Measurements from ENCODE around the gene PPP1CA.
A peak's percentile ranks its signal among the peaks of the same experiment; 100 is the strongest.
"Not testable (repeated sequence)": the region's sequence is repeated elsewhere in the genome, so short reads cannot be mapped to it uniquely, and the experiment has no call there.

The PPP1CA gene

DNA sequence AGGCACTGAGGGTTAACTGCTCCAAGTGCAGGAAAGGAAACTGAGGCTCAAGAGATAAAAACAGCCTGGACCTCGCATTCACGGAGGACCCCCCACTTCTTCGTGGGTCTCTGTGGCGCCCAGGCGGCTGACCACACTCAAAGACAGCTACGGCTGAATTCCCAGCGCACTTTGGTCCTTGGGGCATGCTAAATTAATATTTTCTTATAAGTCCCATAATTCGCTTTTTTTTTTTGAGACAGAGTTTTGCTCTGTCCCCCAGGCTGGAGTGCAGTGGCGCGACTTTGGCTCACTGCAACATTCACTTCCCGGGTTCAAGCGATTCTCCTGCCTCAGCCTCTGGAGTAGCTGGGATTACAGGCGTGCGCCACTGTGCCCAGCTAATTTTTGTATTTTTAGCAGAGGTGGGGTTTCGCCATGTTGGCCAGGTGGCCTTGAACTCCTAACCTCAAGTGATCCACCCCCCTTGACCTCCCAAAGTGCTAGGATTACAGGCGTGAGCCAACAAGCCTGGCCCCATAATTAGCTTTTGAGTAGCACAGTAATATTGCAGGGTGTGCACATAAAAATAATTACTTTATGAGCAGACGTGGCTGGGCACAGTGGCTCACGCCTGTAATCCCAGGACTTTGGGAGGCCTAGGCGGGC, 658 bp upstream of the PPP1CA start:
- DNase-seq (ENCODE audit: low read depth): not testable (repeated sequence)

DNA sequence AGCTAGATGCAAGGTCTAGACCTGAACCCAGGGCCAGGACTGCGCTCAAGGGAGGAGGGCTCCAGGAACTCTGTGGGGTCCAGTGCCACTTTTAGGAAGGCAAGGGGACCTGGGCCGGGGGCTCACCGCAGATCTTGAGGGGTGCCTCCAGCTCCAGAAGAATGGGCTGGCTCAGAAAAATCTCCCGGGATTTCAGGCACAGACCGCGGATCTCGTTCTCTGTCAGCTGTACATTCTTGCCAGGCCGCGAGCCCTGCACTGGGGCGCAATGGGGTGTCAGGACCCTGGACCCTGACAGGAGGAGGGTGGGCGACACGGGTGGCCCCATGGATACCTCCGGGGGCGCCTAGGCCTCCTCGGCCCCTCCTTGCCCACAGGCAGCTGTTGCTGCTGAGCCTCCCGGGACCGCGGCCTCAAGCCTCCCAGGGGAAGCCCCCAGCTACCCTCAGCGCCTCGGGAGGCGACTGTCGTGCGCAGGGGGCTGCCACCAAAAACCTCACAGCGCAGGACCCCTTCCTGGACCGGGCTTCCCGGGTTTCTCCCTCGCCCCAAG, 640 bp downstream of the PPP1CA start:
- no peak for DNase-seq (ENCODE audit: low read depth)

GRCh38 chr11:67400251-67400941, 1.3 kb downstream of the PPP1CA start:
- DNase-seq (ENCODE audit: low read depth): no peak

DNA sequence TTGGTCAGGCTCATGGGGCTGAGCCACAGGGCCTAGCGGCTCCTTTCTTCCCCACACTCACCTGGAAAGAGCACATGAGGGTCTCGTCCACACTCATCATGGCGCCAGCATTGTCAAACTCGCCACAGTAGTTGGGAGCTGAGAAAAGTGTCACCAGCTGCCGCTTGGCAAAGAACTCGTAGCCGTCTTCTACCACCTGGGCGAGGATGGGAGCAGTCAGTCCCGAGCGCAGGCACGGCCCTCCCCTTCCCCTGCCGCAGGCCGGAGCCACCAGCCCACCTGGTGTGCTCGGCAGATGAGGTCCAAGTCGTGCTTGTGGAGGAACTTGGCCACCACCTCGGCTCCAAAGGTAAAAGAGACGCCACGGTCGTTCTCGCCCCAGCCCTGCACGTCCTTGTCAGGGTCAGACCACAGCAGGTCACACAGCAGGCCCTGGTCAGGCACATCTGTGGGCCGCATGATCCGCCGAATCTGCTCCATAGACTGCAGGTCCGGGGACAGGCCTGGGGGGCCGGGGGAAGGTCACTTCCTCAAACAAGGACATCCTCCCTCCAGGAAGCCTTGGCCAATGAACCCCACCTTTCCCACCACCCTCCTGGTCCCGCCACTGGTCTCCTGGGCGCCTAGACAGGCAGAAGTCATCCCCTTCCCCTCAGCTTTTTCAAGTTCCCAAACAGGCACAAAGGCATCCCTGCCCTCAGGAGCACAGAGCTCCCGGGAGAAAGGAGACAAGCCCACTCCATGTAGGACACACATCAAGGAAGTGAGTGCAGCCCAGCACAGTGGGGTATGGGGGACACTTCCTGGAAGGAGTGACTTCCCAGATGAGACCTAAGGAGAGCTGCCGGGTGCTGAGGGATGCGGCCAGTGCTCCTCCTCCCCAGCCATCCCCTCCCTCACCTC, 2.7 kb downstream of the PPP1CA start:
- no peak for DNase-seq (ENCODE audit: low read depth)

GRCh38 chr11:67397986-67398660, 3.5 kb downstream of the PPP1CA start:
- DNase-seq (ENCODE audit: low read depth): no peak

DNA sequence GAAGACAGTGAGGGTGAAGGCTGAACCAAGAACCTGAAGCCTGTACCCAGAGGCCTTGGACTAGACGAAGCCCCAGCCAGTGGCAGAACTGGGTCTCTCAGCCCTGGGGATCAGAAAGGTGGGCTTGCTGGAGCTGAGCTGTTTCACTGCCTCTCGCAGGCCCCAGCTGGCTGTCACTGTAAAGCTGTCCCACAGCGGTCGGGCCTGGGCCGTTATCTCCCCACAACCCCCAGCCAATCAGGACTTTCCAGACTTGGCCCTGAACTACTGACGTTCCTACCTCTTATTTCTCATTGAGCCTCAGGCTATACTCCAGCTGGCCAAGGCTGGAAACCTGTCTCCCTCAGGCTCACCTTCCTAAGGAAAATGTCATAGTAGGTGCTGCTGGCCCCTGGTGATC, 4.1 kb downstream of the PPP1CA start:
- no peak for DNase-seq (ENCODE audit: low read depth)

DNA sequence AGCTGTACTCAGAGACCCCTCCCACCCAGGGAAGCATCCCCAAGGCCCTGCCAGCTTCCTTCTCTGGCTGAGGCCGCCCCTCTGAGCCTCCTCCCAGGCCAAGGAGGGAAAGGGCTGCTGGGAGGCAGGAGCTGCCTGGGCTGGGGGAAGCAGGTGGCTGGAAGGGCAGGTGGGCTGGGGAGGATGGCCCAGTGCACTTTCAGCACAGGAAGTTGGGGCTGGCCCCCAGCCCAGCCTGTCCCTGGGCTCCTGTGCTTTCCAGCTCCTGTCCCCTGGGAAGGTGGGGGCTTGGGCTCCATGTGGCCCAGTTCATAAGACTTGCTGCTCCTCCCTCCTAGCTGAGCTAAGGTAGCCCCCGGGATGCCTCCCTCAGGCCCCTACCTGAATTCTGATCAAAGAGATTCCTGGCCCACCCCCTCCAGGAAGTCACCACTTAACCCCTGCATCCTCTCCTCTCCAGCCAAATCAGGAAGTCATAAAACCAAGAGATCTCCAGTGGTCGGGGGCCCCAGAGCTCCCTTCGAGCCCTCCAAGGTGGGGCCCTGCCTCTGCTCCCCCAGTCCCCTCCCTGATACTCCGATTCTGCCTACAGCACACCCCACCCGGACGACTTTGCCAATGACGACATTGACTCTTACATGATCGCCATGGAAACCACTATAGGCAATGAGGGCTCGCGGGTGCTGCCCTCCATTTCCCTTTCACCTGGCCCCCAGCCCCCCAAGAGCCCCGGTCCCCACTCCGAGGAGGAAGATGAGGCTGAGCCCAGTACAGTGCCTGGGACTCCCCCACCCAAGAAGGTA, 4.9 kb downstream of the PPP1CA start:
- DNase-seq (ENCODE audit: low read depth): no peak

- no peak for DNase-seq (ENCODE audit: low read depth)
These were observed 5.4 kb downstream of the PPP1CA start for GRCh38 chr11:67396259-67396581.

GRCh38 chr11:67395555-67396258, 6.0 kb downstream of the PPP1CA start:
- no peak for DNase-seq (ENCODE audit: low read depth)

DNA sequence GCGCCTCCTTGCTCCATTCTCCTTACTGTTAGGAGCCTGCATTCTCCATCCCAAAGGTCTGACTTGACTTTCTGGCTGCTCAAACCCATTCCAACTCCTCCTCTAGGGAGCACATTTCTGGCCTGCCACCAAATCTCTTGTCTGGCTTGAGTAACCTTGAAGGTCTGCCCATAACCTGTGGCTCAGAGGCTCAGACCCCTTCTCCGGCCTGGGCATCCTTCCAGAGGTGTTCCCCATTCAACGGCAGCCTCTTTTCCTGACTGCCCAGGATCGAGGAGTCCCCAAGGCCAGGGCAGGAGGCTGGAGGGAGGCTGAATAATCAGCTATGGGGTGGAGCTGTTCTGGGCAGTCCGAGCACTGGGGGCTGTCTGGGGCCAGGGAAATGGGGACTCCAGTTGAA, 7.7 kb downstream of the PPP1CA start:
- DNase-seq (ENCODE audit: low read depth): no peak

- no peak for DNase-seq (ENCODE audit: low read depth)
These were observed 8.2 kb downstream of the PPP1CA start for GRCh38 chr11:67393437-67393836.

DNA sequence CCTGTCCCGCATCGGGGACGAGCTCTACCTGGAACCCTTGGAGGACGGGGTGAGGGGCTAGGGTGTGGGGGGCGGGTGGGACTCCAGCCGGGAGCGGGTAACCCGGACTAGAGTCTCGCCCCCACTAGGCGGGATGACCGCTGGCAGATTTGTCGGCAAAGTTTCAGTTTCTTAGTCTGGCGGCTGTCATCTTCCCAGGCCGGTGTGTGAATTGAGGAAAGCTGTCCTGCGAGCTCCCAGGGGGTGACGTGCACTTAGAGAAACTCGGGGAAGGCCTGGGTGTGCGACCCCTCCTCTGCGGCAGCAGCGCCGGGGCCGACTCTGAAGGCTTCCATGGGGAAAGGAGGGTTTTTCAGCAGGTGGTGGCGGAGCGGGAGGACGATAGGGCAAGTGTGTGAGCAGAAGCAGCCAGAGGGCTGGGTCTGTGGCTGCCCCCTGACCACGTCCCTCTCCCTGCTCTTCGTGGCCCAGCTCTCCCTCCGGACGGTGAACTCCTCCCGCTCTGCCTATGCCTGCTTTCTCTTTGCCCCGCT, 9.4 kb downstream of the PPP1CA start:
- DNase-seq (ENCODE audit: low read depth): no peak

GRCh38 chr11:67391304-67392182, 10.1 kb downstream of the PPP1CA start, which contains the start of gene RAD9A:
RAD9A (plus strand) TSS chr11:67391986; CDS start chr11:67392045, 59 bp downstream.
- peak; percentile 89 for DNase-seq (ENCODE audit: low read depth)

DNA sequence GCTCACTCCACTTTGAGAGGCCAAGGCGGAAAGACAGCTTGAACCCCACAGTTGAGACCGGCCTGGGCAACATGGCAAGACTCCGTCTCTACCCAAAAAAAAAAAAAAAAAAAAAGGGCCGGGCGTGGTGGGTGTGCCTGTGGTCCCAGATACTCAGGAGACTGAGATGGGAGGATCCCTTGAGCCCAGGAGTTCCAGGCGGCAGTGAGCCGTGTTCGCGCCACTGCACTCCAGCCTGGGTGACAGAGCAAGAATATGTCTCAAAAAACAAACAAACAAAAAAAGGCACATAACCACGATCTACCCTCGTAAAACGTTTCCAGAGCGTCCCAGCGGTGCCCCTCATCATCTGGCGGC, 10.7 kb downstream of the PPP1CA start:
- no peak for DNase-seq (ENCODE audit: low read depth)

GRCh38 chr11:67389477-67389876, 12.2 kb downstream of the PPP1CA start:
- no peak for DNase-seq (ENCODE audit: low read depth)

- DNase-seq (ENCODE audit: low read depth): no peak
These were observed 14.1 kb downstream of the PPP1CA start for GRCh38 chr11:67387518-67387917.

DNA sequence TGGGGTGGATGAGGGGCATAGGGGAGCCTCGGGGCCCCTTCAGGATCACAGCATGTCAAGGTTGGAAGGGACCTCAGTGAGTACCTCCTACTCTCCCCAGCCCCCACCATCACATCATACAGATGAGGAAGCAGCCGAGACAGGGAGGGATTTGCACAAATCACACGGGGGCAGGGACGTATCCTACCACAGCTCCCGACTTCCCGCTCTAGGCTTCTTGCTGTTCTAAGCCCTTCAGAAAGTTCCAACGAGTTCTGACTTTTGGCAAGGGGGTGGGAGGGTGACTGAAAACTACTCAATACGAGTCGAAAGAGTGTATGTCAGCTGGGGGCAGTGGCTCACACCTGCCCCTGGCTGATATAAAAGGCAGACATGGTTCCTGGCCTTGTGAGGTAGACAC, 14.6 kb downstream of the PPP1CA start:
- DNase-seq (ENCODE audit: low read depth): no peak

- no peak for DNase-seq (ENCODE audit: low read depth)
These were observed 16.7 kb downstream of the PPP1CA start for GRCh38 chr11:67384851-67385366.

All from stimulated activated CD8-positive, alpha-beta memory T cell treated with anti-CD3 and anti-CD28 coated beads, Interleukin-12 subunit alpha, Interleukin-12 subunit beta, amount 100 ng/mL, for 4 hours (primary cell).